NB4 (cell line): ENCODE results near the gene VWCE.

Source experiments
- DNase-seq: peaks from one replicate; pipeline ENCODE4 v3.0.0; 2010; ENCODE audit warnings: low read depth
- H3K4me3 ChIP-seq: one replicate; pipeline ENCODE4 v1.5.1; 2011; ENCODE audit warnings: mild to moderate bottlenecking, low read depth, low read length, moderate library complexity
- CTCF ChIP-seq: IDR thresholded peaks from one replicate; pipeline ENCODE4 v1.5.1; 2012; ENCODE audit warnings: low read depth, low read length
- MAX ChIP-seq: IDR thresholded peaks from 2 replicates; pipeline ENCODE4 v1.6.1; 2011; ENCODE audit warnings: low read depth, low read length
- MYC ChIP-seq: IDR thresholded peaks from 2 replicates; pipeline ENCODE4 v1.6.1; 2011; ENCODE audit warnings: low read depth, low read length
- POLR2A ChIP-seq: IDR thresholded peaks from 2 replicates; pipeline ENCODE4 v1.6.1; 2011; ENCODE audit warnings: mild to moderate bottlenecking; ENCODE audit not compliant: insufficient read length; ENCODE audit errors: extremely low read depth

VWCE gene

GRCh38 chr11:61293867-61294716 lies 1.0 kb downstream of the VWCE start:
- DNase-seq = peak; percentile 47

GRCh38 chr11:61292356-61292755 lies 2.8 kb downstream of the VWCE start:
- no peak overlapping the region for H3K4me3 ChIP-seq
- TF ChIP-seq CTCF (no peak), MYC (no peak)
- DNase-seq = no peak

More at GRCh38 chr11:61293867-61294716, 1.0 kb downstream of the VWCE start:
- peak overlapping the region; percentile 34 for H3K4me3 ChIP-seq
- TF ChIP-seq MYC = no peak
- no peak for TF ChIP-seq MAX
- no peak for TF ChIP-seq CTCF
- no peak for TF ChIP-seq POLR2A

GRCh38 chr11:61290905-61291690 lies 4.0 kb downstream of the VWCE start:
- TF ChIP-seq CTCF (peak; percentile 63), MYC (no peak)
- no peak overlapping the region for H3K4me3 ChIP-seq
- DNase-seq = peak; percentile 52

GRCh38 chr11:61287338-61287977 lies 7.7 kb downstream of the VWCE start:
- TF ChIP-seq CTCF (no peak), MAX (no peak), POLR2A (no peak), MYC (no peak)
- no peak for DNase-seq
- H3K4me3 ChIP-seq = no peak overlapping the region

- DNase-seq = no peak
- TF ChIP-seq MAX (no peak), MYC (no peak), POLR2A (no peak), CTCF (no peak)
- H3K4me3 ChIP-seq = no peak overlapping the region
These were observed 11.5 kb downstream of the VWCE start for GRCh38 chr11:61283613-61284012.
